HUES64 (cell line): ENCODE measurements around the gene C4orf46.
"Not testable (repeated sequence)": the region's sequence is repeated elsewhere in the genome, so short reads cannot be mapped to it uniquely, and the experiment has no call there.

Experiments
- H3K27ac ChIP-seq: 2 replicates; pipeline ENCODE4 v1.7.0; 2013; ENCODE audit warnings: low read depth, low read length, inconsistent platforms
- H3K27me3 ChIP-seq: 2 replicates; pipeline ENCODE4 v1.6.1; 2013; ENCODE audit warnings: mild to moderate bottlenecking, low read length; ENCODE audit not compliant: insufficient read depth
- H3K36me3 ChIP-seq: 2 replicates; pipeline ENCODE4 v1.6.1; 2013; ENCODE audit warnings: mild to moderate bottlenecking, low read length; ENCODE audit not compliant: insufficient read depth
- H3K4me1 ChIP-seq: 2 replicates; pipeline ENCODE4 v1.6.1; 2013; ENCODE audit warnings: mild to moderate bottlenecking, low read length, moderate library complexity; ENCODE audit not compliant: insufficient read depth
- H3K4me3 ChIP-seq: 2 replicates; pipeline ENCODE4 v1.5.1; 2013; ENCODE audit warnings: mild to moderate bottlenecking, low read length, moderate library complexity
- H3K9ac ChIP-seq: 2 replicates; pipeline ENCODE4 v1.6.1; 2013; ENCODE audit warnings: mild to moderate bottlenecking, low read depth, low read length
- H3K9me3 ChIP-seq: 2 replicates; pipeline ENCODE4 v1.6.1; 2013; ENCODE audit warnings: low read depth, low read length; ENCODE audit not compliant: insufficient read depth
- WGBS: fragments of 150-250, 120-280 bp; methylation state at CpG from one replicate; pipeline ENCODE4 v1.1.7; 2013; ENCODE audit warnings: missing lambda C conversion rate; 5-methylcytosine and 5-hydroxymethylcytosine counted together

C4orf46 gene

DNA sequence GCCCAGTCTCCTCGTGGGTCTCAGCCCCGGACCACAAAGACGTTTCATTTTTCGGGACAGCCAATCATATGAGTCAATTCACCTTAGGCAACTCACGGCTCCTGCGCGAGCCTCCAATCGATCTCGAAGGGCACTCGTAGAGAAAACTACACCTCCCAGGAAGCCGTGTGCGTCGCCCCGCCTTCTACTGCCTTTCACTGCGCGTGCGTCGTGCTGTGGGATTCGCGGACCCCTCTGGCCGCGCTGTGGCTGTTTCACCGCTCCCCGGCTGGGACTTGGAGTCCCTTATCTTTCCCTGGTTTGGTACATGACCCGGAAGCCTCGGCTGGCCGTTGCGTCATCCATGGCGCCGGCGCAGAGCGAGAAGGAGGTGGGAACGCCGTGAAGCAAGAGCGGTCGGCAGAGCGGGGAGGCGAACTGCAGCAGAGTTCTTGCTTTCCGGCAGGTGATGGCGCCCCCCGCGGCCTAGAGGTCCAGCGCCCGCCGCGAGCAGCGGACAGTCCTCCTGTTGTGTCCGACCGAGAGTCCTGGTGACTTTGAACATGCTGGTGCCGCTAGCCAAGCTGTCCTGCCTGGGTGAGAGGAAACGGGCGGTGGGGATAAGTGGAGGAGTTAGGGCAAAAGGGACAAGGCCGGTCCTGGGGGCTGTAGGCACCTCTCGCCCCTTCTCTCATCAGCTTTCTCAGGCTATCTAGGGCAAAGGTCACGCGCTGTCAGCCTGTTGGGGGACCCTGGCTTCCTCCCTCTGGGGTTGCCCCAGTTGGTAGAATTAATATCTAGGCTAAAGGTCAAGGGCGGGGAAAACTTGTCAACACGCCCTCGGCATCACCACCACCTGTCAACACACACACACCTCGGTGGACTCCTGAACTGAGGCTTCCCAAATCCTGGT is 474 bp upstream of the C4orf46 start, which contains the start of gene ETFDH:
Gene ETFDH (plus strand): TSS at position 382 of the 892 bp plus-strand sequence. CDS start 161 bp downstream, at position 543.
- under 1% methylated on average over 60 of the region's 60 CpGs for WGBS
- no peaks in the 10 kb centered on the region for H3K27me3 ChIP-seq
- peaks cover 5% of the 10 kb centered on the region for H3K4me1 ChIP-seq
- no peaks in the 10 kb centered on the region for H3K9me3 ChIP-seq
- H3K36me3 ChIP-seq, result peaks cover 18% of the 10 kb centered on the region
- peak within 1 kb of the TSS; percentile 91 for H3K27ac ChIP-seq
- peak within 1 kb of the TSS; percentile 88 for H3K9ac ChIP-seq
- peak within 1 kb of the TSS; percentile 64 for H3K4me3 ChIP-seq

DNA sequence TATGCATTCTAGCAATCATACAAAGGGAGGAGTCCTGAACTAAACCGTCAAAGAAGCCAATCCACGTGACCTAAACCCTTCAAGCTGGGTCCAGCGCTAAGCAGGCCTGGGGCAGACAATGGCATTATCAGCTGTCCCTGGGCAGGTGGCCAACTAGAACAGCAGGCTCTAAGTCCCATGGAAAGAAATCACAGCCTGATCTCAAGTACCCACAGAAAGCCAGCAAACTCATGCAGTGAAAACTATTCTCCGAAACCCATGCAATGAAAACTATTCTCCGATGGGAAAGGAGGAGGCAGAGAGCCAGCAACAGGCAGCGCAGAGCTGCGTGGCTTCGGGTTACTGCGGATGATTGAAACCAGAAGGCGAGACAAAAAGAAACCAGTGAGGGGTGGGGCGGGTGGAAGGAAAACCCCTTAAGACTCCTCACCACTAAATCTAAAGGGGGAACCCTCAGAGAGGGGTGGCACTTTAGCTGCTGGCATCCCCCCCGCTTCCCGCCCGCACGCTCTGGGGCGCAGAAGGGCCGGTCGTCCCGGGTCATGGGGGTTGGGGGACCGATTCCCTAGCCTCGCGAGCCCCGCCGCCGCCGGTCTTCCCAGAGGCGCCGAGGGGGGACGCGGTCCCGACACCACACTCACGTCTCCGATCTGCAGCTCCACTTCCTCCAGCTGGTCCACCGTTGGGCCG is 567 bp downstream of the C4orf46 start:
- Histone ChIP-seq H3K9ac (peak overlapping the region; percentile 88), H3K9me3 (no peaks in the 10 kb centered on the region), H3K27ac (peak overlapping the region; percentile 91), H3K27me3 (no peaks in the 10 kb centered on the region), H3K4me1 (peaks cover 5% of the 10 kb centered on the region), H3K4me3 (peak overlapping the region; percentile 64), H3K36me3 (peaks cover 27% of the 10 kb centered on the region)
- WGBS, result under 1% methylated on average over 34 of the region's 35 CpGs

DNA sequence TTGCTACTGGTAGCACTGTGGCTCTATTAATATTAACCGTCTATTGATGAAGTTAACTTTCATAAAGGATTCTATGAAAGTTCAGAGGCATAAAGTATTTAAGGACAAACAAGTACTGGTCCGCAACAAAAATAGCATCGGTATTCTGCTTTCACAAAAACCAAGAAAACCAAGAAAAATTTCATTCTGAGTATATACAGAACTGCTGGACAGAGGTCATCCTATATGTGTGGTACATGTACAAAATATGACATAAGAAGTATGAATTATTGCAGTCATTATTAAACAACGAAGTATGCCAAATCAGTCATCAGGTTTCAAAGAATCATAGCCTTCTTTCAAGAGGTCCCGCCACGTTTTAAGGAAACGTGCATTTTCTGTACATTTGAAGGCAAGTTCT is 2.4 kb downstream of the C4orf46 start:
- H3K9me3 ChIP-seq, result no peaks in the 10 kb centered on the region
- WGBS, result 97% methylated on average over 7 of the region's 7 CpGs
- H3K9ac ChIP-seq, result no peak overlapping the region
- peaks cover 30% of the 10 kb centered on the region for H3K36me3 ChIP-seq
- H3K27ac ChIP-seq, result no peak overlapping the region
- no peaks in the 10 kb centered on the region for H3K27me3 ChIP-seq
- peaks cover 5% of the 10 kb centered on the region for H3K4me1 ChIP-seq
- no peak overlapping the region for H3K4me3 ChIP-seq

DNA sequence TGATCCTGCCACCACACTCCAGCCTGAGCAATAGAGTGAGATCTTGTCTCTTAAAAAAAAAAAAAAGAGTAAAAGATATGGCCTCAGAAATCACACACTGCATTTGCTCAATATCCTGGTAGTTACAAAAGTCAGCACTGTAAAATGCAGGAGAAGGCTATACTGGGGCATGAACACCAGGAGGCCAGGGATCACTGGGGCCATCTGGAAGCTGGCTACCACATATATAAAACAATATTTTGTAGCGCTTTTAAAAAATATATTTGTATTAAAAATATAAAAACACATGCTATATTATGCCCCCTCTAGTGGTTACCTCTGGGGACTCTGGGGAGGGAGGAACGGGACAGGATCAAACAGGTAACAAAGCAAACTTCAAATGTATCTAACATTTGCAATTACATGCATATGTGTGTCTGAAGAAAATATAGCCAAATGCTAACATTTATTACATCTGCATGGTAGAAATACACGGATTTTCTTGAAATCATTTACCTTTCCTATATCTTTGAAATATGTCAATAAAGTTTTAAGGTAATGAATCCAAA is 4.0 kb downstream of the C4orf46 start:
- Histone ChIP-seq H3K9me3 (no peaks in the 10 kb centered on the region), H3K36me3 (peaks cover 30% of the 10 kb centered on the region), H3K27me3 (no peaks in the 10 kb centered on the region), H3K4me1 (peaks cover 5% of the 10 kb centered on the region), H3K27ac (no peak overlapping the region), H3K4me3 (no peak overlapping the region), H3K9ac (no peak overlapping the region)
- no CpG with 5 or more reads among the region's 3 CpGs for WGBS

DNA sequence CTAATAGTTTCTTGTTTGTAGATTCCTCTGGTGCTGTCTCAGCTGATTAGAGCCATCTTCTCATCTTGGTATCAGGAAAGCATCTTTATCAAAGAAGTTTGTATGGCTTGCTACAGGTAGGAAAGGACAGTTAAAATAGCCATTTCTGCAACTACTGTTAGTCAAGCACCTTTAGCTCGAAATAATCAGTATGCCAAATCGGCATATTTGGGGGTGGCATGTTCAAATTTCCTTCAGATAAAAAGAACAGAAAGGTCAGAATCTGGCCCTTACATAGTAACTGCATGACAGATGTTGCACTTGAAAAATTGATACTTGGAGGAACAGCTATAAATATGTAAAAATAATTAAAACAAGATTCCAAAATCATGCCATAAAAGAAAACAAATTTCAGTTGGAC is 4.8 kb downstream of the C4orf46 start:
- Histone ChIP-seq H3K36me3 (peaks cover 30% of the 10 kb centered on the region), H3K9ac (no peak overlapping the region), H3K9me3 (no peaks in the 10 kb centered on the region), H3K27me3 (no peaks in the 10 kb centered on the region), H3K27ac (no peak overlapping the region), H3K4me1 (peaks cover 5% of the 10 kb centered on the region), H3K4me3 (no peak overlapping the region)
- WGBS, result 100% methylated on average over 2 of the region's 2 CpGs

DNA sequence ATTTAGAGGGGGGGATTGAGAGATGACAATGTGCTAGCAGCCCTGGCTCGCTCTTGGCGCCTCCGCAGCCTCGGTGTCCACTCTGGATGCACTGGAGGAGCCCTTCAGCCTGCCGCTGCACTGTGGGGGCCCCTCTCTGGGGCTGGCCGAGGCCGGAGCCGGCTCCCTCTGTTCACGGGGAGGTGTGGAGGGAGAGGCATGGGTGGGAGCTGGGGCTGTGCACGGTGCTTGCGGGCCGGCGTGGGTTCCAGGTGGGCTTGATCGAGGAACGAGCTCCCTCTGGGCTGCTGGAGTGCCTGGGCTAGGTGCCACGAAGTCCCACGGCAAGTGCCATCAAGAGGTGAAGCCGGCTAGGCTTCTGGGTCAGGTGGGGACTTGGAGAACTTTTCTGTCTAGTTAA is 6.9 kb downstream of the C4orf46 start:
- H3K4me1 ChIP-seq, result no peaks in the 10 kb centered on the region
- no peak overlapping the region for H3K4me3 ChIP-seq

DNA sequence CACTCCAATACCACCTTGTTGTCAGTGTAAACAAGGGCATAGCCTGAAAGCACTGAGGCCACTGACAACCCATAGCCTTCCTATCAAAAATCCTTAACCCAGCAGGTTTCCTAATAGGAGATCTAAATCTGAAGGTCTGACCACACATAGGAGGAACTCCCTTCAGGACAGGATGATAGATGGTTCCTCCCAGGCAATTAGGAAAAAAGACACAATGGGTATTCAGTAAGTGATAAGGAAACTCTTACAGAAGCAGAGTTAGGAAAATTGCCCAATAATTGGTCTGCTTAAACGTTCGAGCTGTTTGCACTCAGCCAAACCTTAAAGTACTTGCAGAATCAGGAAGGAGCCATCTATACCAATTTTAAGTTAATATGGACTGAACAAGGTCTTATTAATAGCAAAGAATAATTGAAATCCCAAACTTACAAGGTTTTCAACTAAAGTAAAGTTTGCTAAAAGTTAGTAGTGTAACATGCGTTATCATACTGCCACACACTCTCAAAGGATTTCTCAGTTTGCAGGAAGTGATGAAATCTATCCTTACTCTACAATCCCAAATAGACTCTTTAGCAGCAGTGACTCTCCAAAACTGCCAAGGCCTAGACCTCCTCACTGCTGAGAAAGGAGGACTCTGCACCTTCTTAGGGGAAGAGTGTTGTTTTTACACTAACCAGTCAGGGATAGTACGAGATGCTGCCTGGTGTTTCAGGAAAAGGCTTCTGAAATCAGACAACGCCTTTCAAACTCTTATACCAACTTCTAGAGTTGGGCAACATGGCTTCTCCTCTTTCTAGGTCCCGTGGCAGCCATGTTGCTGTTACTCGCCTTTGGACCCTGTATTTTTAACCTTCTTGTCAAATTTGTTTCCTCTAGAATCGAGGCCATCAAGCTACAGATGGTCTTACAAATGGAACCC is 7.7 kb downstream of the C4orf46 start:
- not testable (repeated sequence) for H3K27me3 ChIP-seq, H3K4me1 ChIP-seq, H3K4me3 ChIP-seq, H3K9me3 ChIP-seq, H3K9ac ChIP-seq, H3K27ac ChIP-seq
- 90% methylated on average over 8 of the region's 8 CpGs for WGBS
- H3K36me3 ChIP-seq, result peaks cover 24% of the 10 kb centered on the region

More for the DNA sequence above, 6.9 kb downstream of the C4orf46 start:
- 96% methylated on average over 18 of the region's 18 CpGs for WGBS
- Histone ChIP-seq H3K9ac (no peak overlapping the region), H3K27me3 (no peaks in the 10 kb centered on the region), H3K27ac (no peak overlapping the region), H3K36me3 (peaks cover 30% of the 10 kb centered on the region), H3K9me3 (no peaks in the 10 kb centered on the region)

DNA sequence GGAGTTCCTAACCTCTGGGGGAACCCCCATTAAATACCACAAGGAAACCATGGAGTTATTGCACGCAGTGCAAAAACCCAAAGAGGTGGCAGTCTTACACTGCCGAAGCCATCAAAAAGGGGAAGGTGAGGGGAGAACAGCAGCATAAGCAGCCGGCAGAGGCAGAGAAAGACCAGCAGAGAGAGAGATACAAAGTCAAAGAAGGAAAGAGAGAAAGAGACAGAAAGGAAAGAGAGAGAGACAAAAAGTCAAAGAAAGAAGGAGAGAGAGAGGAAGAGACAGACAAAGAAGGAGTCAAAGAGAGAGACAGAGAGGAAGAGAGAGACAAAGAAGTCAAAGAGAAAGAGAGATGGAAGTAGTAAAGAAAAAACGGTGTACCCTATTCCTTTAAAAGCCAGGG is 8.4 kb downstream of the C4orf46 start:
- H3K27me3 ChIP-seq, H3K9ac ChIP-seq, H3K9me3 ChIP-seq, H3K4me3 ChIP-seq, H3K4me1 ChIP-seq, H3K27ac ChIP-seq: not testable (repeated sequence)
- peaks cover 17% of the 10 kb centered on the region for H3K36me3 ChIP-seq
- 93% methylated on average over 3 of the region's 4 CpGs for WGBS

DNA sequence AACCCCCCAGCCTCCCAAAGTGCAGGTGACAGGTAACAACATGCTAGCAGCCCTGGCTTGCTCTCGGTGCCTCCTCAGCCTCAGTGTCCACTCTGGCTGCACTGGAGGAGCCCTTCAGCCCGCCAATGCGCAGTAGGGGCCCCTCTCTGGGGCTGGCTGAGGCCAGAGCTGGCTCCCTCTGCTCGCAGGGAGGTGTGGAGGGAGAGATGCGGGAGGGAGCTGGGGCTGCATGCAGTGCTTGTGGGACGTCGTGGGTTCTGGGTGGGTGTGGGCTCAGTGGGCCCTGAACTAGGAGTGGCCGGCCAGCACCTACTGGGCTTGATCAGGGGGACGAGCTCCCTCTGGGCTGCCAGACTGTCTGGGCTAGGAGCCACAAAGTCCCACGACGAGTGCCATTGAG is 14.4 kb downstream of the C4orf46 start:
- no peaks in the 10 kb centered on the region for H3K27me3 ChIP-seq
- H3K4me3 ChIP-seq, result no peak overlapping the region
- H3K4me1 ChIP-seq, result peaks cover 9% of the 10 kb centered on the region
- no peak overlapping the region for H3K9ac ChIP-seq
- H3K36me3 ChIP-seq, result no peaks in the 10 kb centered on the region
- no peak overlapping the region for H3K27ac ChIP-seq
- H3K9me3 ChIP-seq, result no peaks in the 10 kb centered on the region
- WGBS, result 94% methylated on average over 11 of the region's 11 CpGs

DNA sequence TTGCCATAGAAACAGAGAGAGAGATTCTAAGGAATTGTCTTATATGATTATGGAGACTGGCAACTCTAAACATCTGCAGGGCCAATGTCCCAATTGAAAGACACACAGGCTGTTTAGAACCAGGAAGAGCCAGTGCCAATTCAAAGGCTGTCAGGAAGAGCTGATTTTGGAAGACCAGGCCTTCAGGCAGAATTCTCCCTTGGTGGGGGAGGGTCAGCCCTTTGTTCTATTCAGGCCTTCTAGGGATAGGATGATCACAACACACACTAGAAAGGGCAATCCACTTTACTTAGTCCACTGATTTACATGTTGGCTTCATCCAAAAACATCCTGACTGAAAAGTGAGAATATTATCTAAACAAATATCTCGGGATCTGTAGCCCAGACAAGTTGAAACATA is 15.2 kb downstream of the C4orf46 start:
- Histone ChIP-seq H3K27me3 (no peaks in the 10 kb centered on the region), H3K4me3 (no peak overlapping the region), H3K4me1 (peaks cover 9% of the 10 kb centered on the region), H3K36me3 (no peaks in the 10 kb centered on the region), H3K27ac (no peak overlapping the region), H3K9me3 (no peaks in the 10 kb centered on the region), H3K9ac (no peak overlapping the region)
- WGBS, result no CpG with 5 or more reads among the region's 1 CpG
